Kidney (tissue), 14 donors: ENCODE data around the gene GPR87. TPM values are rescaled to one million over a fixed set of nuclear protein-coding genes. Genes with fewer than 3 reads are reported as not detected.

Experiments used
- DNase-seq, 5 donors: peaks; one replicate each; pipeline ENCODE4 v3.0.0-alpha.2; 2013 to 2020
- FAIRE-seq: peaks from 2 replicates; lab custom pipeline; 2012; peaks lifted over from hg19 to GRCh38; lab: Jason Lieb, UNC
- H3K27ac ChIP-seq, 2 donors: one replicate each; pipeline ENCODE4 v1.7.0; 2013; ENCODE audit warnings: low read depth in 2 of 2, low read length in 2 of 2, inconsistent platforms in 1 of 2
- H3K27me3 ChIP-seq: one replicate; pipeline ENCODE4 v1.7.1; 2013; ENCODE audit warnings: low read length, inconsistent platforms; ENCODE audit not compliant: control insufficient read depth, insufficient read depth
- H3K36me3 ChIP-seq, 3 donors: one replicate each; pipeline versions ENCODE4 v1.7.0 to v1.7.1; 2013; ENCODE audit warnings: low read length in 3 of 3, control low read depth in 1 of 3, inconsistent platforms in 1 of 3; ENCODE audit not compliant: insufficient read depth in 3 of 3, control insufficient read depth in 2 of 3
- H3K4me1 ChIP-seq, 3 donors: one replicate each; pipeline versions ENCODE4 v1.7.0 to v1.7.1; 2013; ENCODE audit warnings: low read length in 3 of 3, inconsistent platforms in 1 of 3, low read depth in 1 of 3; ENCODE audit not compliant: control insufficient read depth in 2 of 3, insufficient read depth in 2 of 3
- H3K4me3 ChIP-seq, 3 donors: one replicate each; pipeline versions ENCODE4 v1.7.0 to v1.8.1; 2013; ENCODE audit warnings: low read length in 3 of 3, control low read depth in 1 of 3, inconsistent platforms in 1 of 3
- H3K9ac ChIP-seq, 3 donors: one replicate each; pipeline versions ENCODE4 v1.7.0 to v1.7.1; 2013; ENCODE audit warnings: low read length in 3 of 3, control low read depth in 1 of 3, inconsistent platforms in 1 of 3
- H3K9me3 ChIP-seq, 3 donors: one replicate each; pipeline versions ENCODE4 v1.7.0 to v1.7.1; 2013; ENCODE audit warnings: low read length in 3 of 3, control low read depth in 1 of 3, inconsistent platforms in 1 of 3; ENCODE audit not compliant: control insufficient read depth in 2 of 3, insufficient read depth in 1 of 3
- intact Hi-C: fragments of 100-400 bp; cut with DNase I; formaldehyde crosslinking; loops from one replicate; pipeline ENCODE4 v1.11.1; 2022
- polyA plus RNA-seq: library from polyadenylated mRNA; stranded (reverse); fragments of 350-450 nt; fragmentation: Illumina TruSeq; extraction: RNeasy Lipid Tissue Mini Kit (QIAGEN cat#74804); gene quantifications from one replicate; pipeline ENCODE4 v1.2.3, GENCODE V29; 2014; ENCODE audit warnings: low read depth, low replicate concordance; ENCODE audit not compliant: insufficient read depth
- total RNA-seq: library from RNA; stranded (reverse); fragmentation: NEBNext Ultra II Directional; extraction: Animal tissue kit (Norgen Biotek cat#: 25700); gene quantifications from one replicate; pipeline ENCODE4 v1.2.1, GENCODE V29; 2021
- TF ChIP-seq, protein P1 (sequence below): IDR thresholded peaks from 3 replicates; pipeline ENCODE4 v1.5.1; 2012; ENCODE audit warnings: mild to moderate bottlenecking, moderate library complexity, borderline replicate concordance; ENCODE audit not compliant: insufficient read depth; ENCODE audit errors: extremely low read depth
- donor health status: control.
- donor health status: control.
- donor health status: control.
- donor health status: control.
- donor health status: control.
- donor health status: DM: yes; HTN: yes; CAD: no.
- donor health status: Normal renal cell carcinoma (clear cell type).

GPR87 gene
- total and polyA plus RNA-seq, 2 donors from 2014 or later = 0.72 TPM; not detected in 1

DNA sequence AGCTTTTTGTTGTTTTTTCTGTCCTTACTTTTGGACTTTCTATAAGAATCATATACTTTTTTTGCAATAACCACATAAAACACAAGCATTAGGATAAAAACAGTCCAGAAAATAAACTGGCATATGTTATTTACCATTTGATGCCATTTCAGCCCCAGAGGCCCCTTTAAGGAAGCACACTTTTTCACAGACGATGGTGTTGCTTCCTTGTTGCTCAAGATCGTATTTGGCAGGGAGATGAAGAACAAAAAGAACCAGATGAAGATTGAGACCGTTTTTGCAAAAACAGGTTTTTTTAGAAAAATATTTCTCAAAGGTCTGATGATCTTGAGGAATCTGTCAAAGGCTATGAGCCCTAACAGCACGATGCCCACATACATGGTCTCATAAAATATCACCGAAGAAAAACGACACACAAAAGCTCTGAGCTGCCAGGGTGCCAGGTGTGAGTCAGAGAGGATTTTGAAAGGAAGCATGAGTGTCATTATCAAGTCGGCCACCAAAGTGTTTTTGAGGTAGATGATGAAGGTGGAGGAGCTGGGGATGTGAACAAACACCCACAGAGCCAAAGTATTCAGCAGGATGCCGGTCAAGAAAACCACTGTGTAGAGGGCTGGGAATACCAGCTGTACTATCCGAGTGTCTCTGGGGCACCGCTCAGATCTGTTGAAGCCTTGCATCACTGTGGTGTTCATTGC, 11.8 kb upstream of the GPR87 start:
- H3K27me3 ChIP-seq = no peaks in the 10 kb centered on the region
- FAIRE-seq (no peak), DNase-seq (no peak)
- TF ChIP-seq, protein P1, sequence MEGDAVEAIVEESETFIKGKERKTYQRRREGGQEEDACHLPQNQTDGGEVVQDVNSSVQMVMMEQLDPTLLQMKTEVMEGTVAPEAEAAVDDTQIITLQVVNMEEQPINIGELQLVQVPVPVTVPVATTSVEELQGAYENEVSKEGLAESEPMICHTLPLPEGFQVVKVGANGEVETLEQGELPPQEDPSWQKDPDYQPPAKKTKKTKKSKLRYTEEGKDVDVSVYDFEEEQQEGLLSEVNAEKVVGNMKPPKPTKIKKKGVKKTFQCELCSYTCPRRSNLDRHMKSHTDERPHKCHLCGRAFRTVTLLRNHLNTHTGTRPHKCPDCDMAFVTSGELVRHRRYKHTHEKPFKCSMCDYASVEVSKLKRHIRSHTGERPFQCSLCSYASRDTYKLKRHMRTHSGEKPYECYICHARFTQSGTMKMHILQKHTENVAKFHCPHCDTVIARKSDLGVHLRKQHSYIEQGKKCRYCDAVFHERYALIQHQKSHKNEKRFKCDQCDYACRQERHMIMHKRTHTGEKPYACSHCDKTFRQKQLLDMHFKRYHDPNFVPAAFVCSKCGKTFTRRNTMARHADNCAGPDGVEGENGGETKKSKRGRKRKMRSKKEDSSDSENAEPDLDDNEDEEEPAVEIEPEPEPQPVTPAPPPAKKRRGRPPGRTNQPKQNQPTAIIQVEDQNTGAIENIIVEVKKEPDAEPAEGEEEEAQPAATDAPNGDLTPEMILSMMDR = no peak
- H3K4me1 ChIP-seq = no peaks in the 10 kb centered on the region
- no peaks in the 10 kb centered on the region for H3K9me3 ChIP-seq
- intact Hi-C loops = no loop called here
- no peak overlapping the region for H3K9ac ChIP-seq
- H3K4me3 ChIP-seq = no peak overlapping the region
- no peak overlapping the region for H3K27ac ChIP-seq
- no peaks in the 10 kb centered on the region for H3K36me3 ChIP-seq

DNA sequence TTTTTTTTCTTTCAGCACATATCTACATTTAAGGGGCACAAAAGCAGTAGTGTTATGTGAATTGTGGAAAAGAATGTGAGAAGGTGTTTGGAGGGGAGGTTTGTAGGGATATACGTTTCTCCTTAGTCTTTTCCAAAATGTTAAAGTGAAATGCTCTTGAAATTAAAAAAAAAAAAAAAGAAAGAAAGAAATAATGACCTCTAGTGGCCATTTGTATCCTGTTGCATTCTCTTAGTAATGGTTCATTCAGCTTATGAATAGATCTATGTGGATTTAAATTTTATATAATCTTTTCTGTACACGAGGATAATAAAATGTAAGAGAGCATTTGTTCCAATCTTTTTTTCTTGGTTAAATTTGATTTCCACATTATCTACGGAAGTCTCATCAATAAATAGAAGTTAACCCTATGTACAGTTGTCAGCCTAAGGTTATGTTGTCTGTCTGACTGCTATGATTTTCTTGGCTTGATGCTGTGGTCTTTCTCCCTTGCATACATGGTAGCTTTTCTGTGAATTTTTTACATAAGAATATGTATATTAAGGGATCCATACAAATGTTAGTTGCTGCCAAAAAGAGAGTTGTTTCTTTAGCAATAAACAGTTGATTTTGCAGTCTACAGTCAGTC, 11.1 kb upstream of the GPR87 start:
- H3K36me3 ChIP-seq = no peaks in the 10 kb centered on the region
- no peaks in the 10 kb centered on the region for H3K27me3 ChIP-seq
- intact Hi-C loops = no loop called here
- no peak overlapping the region for H3K4me3 ChIP-seq
- H3K4me1 ChIP-seq = no peaks in the 10 kb centered on the region
- no peak overlapping the region for H3K9ac ChIP-seq
- no peaks in the 10 kb centered on the region for H3K9me3 ChIP-seq
- no peak overlapping the region for H3K27ac ChIP-seq
- DNase-seq = peak in 2 of 5 donors; percentile 18 to 24
- peak; percentile 82 for FAIRE-seq
- TF ChIP-seq, protein P1 = peak; percentile 39

DNA sequence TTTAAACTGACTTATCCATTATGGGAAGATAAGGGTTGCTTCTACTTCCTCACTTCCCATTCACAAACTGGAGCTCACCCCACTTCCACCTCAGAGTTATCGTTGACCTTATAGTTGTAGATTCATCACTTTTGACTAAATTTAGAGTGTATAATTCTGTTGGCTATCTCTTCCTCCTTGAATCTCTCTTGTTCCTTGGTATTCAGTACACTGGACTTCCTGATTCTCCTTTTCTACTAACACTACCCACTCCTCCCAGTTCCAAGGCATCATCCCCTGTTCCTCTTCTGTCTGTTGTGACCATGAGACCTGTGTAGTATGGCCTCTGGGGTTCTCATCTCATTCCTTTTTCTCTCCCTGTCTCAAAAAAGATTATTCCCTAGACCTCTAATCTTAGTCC, 5.9 kb upstream of the GPR87 start:
- TF ChIP-seq, protein P1 = no peak
- Histone ChIP-seq H3K9ac (no peak overlapping the region), H3K27me3 (no peaks in the 10 kb centered on the region), H3K36me3 (no peaks in the 10 kb centered on the region), H3K4me3 (no peak overlapping the region), H3K27ac (no peak overlapping the region), H3K9me3 (no peaks in the 10 kb centered on the region), H3K4me1 (no peaks in the 10 kb centered on the region)
- intact Hi-C loops = no loop called here
- no peak for FAIRE-seq
- DNase-seq = no peak
